GM12892 (cell line): ENCODE results near the gene NUCB1.
"Not testable (repeated sequence)": the region's sequence is repeated elsewhere in the genome, so short reads cannot be mapped to it uniquely, and the experiment has no call there.

Source experiments
- POLR2A ChIP-seq: IDR thresholded peaks from 2 replicates; pipeline ENCODE4 v1.6.1; 2011; ENCODE audit warnings: low read depth, low read length, control low read depth
- TAF1 ChIP-seq: IDR thresholded peaks from 2 replicates; pipeline ENCODE4 v1.6.1; 2011; ENCODE audit warnings: low read depth, mild to moderate bottlenecking, control low read depth, low read length, borderline replicate concordance

DNA sequence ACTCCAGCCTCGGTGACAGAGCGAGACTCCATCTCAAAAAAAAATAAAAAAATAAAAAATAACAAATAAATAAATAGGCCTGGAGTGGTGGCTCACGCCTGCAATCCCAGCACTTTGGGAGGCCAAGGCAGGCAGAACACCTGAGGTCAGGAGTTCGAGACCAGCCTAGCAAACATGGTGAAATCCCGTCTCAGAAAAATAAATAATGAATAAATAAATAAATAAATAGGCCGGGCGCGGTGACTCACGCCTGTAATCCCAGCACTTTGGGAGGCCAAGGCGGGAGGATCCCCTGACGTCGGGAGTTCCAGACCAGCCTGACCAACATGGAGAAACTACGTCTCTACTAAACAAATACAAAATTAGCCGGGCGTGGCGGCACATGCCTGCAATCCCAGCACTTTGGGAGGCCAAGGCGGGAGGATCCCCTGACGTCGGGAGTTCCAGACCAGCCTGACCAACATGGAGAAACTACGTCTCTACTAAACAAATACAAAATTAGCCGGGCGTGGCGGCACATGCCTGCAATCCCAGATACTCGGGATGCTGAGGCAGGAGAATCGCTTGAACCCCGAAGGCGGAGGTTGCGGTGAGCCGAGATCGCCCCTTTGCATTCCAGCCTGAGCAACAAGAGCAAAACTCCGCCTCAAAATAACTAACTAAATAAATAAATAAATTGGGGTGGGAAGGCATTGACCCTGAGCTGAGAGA, 28.5 kb upstream of the NUCB1 start:
- TF ChIP-seq TAF1, POLR2A: not testable (repeated sequence)
